GM12874 (cell line): Measurements from ENCODE around the gene MADCAM1.

Experiments
- TF ChIP-seq, protein P1 (sequence below): IDR thresholded peaks from 2 replicates; pipeline ENCODE4 v1.5.1; 2011; ENCODE audit warnings: low read depth, mild to moderate bottlenecking, control low read depth, low read length, moderate library complexity; ENCODE audit not compliant: insufficient read depth

MADCAM1 gene

DNA sequence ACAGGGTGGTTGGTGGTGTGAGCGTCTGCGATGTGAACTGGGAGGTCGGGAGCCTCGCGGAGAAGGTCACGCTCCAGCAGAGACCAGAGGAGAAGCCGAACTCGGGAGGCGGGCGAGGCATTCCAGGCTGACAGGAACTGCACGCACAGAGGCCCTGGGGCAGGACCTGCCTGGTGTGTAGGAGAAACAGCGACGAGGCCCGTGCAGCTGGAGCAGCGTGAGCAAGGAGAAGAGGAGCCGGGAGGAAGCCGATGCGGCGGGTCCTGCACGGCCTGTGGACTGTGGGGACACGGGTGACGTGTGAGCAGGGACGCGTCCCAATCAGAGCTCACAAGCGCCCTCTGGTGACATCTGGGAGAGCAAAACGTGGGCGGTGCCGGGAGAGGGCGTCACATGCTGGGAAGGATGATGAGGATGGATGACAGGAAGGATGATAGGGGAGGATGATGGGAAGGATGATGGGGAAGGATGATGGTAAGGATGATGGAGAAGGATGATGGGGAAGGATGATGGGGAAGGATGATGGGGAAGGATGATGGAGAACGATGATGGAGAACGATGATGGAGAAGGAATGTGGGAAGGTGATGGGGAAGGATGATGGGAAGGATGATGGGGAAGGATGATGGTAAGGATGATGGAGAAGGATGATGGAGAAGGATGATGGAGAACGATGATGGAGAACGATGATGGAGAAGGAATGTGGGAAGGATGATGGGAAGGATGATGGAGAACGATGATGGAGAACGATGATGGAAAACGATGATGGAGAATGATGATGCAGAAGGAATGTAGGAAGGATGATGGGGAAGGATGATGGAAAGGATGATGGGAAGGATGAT, 16.1 kb upstream of the MADCAM1 start:
- TF ChIP-seq, protein P1, sequence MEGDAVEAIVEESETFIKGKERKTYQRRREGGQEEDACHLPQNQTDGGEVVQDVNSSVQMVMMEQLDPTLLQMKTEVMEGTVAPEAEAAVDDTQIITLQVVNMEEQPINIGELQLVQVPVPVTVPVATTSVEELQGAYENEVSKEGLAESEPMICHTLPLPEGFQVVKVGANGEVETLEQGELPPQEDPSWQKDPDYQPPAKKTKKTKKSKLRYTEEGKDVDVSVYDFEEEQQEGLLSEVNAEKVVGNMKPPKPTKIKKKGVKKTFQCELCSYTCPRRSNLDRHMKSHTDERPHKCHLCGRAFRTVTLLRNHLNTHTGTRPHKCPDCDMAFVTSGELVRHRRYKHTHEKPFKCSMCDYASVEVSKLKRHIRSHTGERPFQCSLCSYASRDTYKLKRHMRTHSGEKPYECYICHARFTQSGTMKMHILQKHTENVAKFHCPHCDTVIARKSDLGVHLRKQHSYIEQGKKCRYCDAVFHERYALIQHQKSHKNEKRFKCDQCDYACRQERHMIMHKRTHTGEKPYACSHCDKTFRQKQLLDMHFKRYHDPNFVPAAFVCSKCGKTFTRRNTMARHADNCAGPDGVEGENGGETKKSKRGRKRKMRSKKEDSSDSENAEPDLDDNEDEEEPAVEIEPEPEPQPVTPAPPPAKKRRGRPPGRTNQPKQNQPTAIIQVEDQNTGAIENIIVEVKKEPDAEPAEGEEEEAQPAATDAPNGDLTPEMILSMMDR: no peak

GRCh38 chr19:482186-483041, 13.9 kb upstream of the MADCAM1 start:
- TF ChIP-seq, protein P1: no peak

DNA sequence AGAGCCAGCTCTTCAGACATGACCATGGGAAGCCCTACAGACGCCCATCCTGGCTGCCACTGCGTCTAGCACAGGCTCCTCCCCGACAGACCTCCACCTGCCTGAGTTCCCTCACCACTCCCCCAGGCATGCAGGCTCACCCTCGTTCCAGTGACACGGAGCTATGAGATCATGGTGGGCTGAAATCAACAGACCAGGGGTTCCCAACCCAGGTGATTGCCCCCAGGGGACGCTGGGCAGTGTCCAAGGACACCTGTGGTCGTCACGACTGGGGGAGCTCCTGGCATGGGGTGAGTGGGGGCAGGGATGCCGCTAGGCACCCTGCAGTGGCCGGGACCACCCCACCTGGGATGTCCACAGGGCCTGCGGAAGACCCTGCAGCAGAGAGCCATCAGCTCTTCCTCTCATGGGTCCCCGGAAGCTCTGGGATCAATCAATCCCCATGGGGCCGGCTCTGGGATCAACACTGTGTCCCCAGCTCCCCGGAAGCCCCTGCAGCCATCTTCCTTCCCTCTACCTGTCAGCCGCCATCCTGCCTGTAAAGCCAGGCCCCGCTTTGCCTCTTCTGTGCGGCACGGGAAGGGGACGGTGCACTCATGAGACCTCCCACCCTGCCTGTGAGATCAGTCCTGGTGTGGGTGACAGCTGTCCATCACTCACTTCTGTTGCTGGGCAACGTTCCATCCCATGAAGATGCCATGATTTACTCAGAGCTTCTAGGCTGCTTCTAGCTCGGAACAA, 12.8 kb upstream of the MADCAM1 start:
- TF ChIP-seq, protein P1: no peak

DNA sequence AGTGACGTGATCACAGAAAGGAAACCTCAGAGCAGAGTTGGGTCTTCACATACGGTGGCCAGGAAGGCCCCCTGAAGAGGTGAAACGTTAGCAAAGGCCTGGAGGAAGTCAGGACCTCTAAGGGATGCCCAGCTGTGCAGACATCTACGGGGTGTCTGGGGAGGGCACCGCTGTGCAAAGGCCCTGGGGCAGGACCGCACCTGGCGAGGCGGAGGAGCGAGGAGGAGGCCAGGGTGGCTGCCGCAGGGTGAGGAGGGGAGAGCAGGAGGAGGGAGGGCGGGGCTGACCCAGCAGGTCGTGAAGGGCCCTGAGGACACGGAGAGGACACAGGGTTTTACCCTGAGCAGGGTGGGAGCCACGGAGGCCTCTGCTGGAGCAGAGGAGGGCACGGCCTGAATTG, 11.8 kb upstream of the MADCAM1 start:
- TF ChIP-seq, protein P1: no peak

DNA sequence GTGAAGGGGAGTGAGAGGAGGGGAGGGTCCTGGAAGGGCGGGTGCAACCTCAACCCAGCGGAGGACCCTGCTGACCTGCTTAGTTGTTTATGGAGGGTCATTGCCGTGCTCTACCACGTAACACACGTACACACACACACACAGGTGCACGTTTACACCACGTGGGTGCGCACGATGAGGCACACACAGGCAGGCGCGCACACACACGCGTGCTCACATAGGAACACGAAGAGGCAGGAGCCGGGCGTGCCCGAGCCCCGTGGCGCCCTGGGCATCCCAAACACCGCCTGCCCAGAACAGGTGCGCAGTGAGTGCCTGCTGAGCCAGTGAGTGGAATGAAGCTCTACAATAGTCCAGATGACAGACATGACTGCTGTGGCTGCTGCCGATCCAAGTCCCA, 11.2 kb upstream of the MADCAM1 start:
- TF ChIP-seq, protein P1: no peak

GRCh38 chr19:485583-486236, 10.6 kb upstream of the MADCAM1 start:
- TF ChIP-seq, protein P1: no peak
